Measurements from ENCODE around the gene HOXD8. TPM values are rescaled to one million over a fixed set of nuclear protein-coding genes. Genes with fewer than 3 reads are reported as not detected.

Gene HOXD8
- total RNA-seq: 2.1 TPM

GRCh38 chr2:176128982-176129796 is at the start of gene HOXD8:
Gene HOXD8, plus strand, starts transcription at chr2:176129705. Its CDS starts 662 bp downstream, at chr2:176130367.

GRCh38 chr2:176083796-176084261 is 45.7 kb upstream of the HOXD8 start, which contains the start of gene EVX2:
Gene EVX2, minus strand, starts transcription at chr2:176083962. Its CDS starts 186 bp downstream, at chr2:176083776.

GRCh38 chr2:176092270-176093144 is 37.0 kb upstream of the HOXD8 start, which contains the start of gene HOXD13:
Gene HOXD13, plus strand, starts transcription at chr2:176092721. Its CDS starts 170 bp downstream, at chr2:176092891.

DNA sequence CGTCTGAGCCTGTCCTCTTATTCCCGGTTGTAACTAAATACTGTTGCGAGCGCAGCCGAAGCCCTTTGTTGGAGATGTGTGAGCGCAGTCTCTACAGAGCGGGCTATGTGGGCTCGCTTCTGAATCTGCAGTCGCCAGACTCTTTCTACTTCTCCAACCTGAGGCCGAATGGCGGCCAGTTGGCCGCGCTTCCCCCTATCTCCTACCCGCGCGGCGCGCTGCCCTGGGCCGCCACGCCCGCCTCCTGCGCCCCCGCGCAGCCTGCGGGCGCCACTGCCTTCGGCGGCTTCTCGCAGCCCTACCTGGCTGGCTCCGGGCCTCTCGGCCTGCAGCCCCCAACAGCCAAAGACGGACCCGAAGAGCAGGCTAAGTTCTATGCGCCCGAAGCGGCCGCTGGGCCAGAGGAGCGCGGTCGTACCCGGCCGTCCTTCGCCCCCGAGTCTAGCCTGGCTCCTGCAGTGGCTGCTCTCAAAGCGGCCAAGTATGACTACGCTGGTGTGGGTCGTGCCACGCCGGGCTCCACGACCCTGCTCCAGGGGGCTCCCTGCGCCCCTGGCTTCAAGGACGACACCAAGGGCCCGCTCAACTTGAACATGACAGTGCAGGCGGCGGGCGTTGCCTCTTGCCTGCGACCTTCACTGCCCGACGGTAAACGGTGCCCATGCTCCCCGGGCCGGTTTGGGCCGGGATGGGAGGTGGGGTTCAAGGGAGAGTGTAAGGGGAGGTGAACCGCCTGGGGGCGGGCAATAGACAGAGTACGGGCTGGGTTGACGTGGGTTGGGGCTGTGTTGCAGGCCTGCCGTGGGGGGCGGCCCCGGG is 29.6 kb upstream of the HOXD8 start, which contains the start of gene HOXD12:
Gene HOXD12, plus strand, starts transcription at position 68 of the 819 bp plus-strand sequence. Its CDS starts 7 bp downstream, at position 75.

DNA sequence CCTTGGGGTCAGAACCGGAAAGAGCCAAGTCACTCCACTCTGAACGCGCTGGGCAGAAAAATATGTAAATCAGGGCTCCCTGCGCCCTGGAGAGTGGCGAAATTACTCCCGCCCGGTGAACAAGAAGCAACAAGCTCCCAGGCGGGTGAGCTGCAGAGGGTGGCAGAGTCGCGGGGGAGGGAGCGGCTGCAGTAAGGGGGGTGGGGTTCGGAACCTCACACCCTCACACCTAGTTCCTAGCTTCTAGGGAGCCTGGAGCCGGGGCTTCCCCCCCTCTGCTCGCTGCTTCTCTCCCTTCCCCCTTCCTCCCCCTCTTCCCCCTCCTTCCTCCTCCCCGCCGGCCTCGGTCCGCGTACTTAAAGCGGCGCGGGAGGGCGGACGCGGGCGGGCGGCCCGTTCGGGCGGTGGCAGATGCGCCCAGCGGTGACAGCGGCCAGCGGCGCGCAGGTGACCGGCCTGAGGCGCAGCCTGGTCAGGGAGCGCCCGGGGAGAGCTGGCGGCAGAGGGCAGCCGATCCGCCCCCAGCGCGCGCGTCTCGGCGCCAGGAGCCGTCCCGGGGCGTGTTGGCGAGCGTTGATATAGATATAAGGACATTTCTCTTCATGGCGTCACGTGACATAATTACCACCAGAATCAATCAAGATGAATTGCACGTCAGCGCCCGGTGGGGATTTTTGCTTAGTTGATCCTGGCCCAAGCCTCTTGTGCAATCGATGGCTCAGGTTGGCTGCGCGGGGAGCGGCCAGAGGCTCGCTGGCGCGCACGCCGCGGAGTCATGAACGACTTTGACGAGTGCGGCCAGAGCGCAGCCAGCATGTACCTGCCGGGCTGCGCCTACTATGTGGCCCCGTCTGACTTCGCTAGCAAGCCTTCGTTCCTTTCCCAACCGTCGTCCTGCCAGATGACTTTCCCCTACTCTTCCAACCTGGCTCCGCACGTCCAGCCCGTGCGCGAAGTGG is 22.6 kb upstream of the HOXD8 start, which contains the start of gene HOXD11:
Gene HOXD11, plus strand, starts transcription at position 700 of the 959 bp plus-strand sequence. Its CDS starts 76 bp downstream, at position 776.

GRCh38 chr2:176115883-176116813 is 13.4 kb upstream of the HOXD8 start, which contains the start of gene HOXD10:
Gene HOXD10, plus strand, starts transcription at chr2:176116778. Its CDS starts 56 bp downstream, at chr2:176116834.

GRCh38 chr2:176122683-176123410 is 6.7 kb upstream of the HOXD8 start, which contains the start of gene HOXD9:
Gene HOXD9, plus strand, starts transcription at chr2:176122719. Its CDS starts 50 bp downstream, at chr2:176122769.

DNA sequence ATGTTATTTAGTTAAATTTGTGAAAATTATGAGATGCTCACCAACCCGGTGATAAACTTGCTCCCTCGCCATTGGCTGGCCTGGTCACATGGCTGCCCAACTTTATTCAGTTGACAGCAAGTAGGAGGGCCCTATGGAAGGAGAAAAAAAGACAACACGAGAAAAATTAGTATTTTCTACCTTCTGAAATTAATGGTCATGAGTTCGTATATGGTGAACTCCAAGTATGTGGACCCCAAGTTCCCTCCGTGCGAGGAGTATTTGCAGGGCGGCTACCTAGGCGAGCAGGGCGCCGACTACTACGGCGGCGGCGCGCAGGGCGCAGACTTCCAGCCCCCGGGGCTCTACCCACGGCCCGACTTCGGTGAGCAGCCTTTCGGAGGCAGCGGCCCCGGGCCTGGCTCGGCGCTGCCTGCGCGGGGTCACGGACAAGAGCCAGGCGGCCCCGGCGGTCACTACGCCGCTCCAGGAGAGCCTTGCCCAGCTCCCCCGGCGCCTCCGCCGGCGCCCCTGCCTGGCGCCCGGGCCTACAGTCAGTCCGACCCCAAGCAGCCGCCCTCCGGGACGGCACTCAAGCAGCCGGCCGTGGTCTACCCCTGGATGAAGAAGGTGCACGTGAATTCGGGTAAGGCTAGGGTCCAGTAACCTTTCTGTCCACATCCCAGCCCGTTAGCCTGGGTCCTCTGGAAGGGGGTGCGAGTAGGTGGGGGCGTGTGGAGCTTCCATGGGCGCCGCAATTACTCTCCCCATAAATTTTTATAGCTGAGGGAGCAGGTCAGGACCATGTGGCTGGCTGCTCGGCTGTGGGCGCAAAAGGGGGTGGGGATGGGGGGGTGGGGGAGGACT is 22.2 kb downstream of the HOXD8 start, which contains the start of gene HOXD4:
Gene HOXD4, plus strand, starts transcription at position 109 of the 846 bp plus-strand sequence. Its CDS starts 84 bp downstream, at position 193.

DNA sequence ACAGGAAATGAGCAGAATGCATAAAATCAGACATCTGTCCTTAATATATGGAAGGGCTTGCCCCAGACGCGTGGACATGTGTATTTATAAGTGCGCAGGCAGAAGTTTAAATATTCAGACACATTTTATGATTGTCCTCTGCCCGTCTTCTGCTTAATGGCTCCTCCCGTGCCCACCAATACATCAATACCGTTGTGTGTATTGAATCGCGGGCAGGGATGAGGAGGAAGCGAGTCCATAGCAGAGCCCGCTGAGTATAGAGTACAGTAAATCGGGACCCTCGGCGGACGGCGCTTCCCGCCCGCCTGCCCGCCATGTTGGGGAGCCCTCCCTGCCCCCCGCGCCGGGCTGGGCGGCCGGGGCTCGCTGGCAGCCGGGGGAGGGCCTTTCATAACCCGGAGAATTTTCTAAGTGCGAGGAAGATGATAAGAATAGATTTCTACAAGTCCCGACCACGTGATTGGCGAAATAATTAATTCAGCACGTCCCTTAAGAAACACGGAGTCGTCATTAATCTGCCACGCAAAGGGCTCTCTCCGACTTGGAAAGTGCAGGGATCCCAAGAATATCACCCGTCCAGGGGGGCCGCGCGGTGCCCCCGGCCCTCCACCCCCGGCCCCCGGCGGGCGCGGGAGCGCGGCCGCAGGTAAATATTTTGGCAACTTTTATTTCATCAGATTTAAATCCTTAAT is 27.4 kb downstream of the HOXD8 start, which contains the start of gene HOXD3:
Gene HOXD3, plus strand, starts transcription at position 501 of the 692 bp plus-strand sequence. CDS start 11,808 bp downstream, outside the sequence.

Other genes starting within 250 kb of the HOXD8 start
- 127 TPM for gene LNPK, start 127.4 kb upstream of the HOXD8 start, total RNA-seq
- gene EVX2, start 45.7 kb upstream of the HOXD8 start, total RNA-seq: not detected
- gene HOXD13, start 37.0 kb upstream of the HOXD8 start, total RNA-seq: not detected
- gene HOXD12, start 29.9 kb upstream of the HOXD8 start, total RNA-seq: not detected
- gene HOXD11, start 22.4 kb upstream of the HOXD8 start, total RNA-seq: not detected
- gene HOXD10, start 12.9 kb upstream of the HOXD8 start, total RNA-seq: 0.16 TPM
- gene HOXD9, start 7.0 kb upstream of the HOXD8 start, total RNA-seq: 1.0 TPM
- 0.33 TPM for gene HOXD4, start 21.8 kb downstream of the HOXD8 start, total RNA-seq
- gene HOXD3, start 27.6 kb downstream of the HOXD8 start, total RNA-seq: 3.0 TPM
- gene HOXD1, start 59.0 kb downstream of the HOXD8 start, total RNA-seq: 0.27 TPM
- gene MTX2, start 139.7 kb downstream of the HOXD8 start, total RNA-seq: 29.2 TPM

Measured in camera-type eye (tissue), 1 donor.